Measurements from ENCODE around the gene ATP6V0D1.

DNA sequence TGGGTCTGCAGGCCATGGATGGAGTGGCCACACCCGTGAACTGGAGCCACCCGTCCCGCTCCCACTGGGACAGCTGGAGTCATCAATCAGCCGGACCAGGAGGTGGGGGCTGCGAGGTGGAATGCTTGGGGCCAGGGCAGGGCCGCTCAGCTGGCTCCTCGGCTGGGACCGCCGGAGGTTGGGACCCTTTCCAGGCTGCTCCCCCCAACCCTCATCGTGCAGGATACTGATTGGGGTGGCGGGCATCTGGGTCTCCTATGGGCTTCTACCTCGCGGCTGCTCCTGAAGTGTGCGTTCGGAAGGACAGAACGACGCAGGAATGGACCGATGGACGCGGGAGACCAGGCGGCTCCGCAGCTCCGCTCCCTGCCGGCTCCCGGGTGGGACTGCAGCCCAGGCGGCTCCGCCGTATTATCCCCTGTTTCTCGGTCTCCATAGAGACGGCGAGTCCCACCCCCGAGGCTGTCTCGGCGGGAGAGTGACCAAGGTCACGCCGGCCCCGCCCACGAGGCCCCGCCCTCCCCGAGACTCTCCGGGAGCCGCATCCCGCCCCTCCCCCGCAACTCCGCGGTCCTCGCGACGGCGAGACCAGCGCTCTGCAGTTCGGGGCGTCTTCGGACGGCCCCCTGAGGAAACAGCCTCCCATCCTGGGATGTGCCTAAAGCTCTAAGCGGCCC, 87.7 kb downstream of the ATP6V0D1 start, which contains the start of gene TPPP3:
- TF ChIP-seq, protein P1, sequence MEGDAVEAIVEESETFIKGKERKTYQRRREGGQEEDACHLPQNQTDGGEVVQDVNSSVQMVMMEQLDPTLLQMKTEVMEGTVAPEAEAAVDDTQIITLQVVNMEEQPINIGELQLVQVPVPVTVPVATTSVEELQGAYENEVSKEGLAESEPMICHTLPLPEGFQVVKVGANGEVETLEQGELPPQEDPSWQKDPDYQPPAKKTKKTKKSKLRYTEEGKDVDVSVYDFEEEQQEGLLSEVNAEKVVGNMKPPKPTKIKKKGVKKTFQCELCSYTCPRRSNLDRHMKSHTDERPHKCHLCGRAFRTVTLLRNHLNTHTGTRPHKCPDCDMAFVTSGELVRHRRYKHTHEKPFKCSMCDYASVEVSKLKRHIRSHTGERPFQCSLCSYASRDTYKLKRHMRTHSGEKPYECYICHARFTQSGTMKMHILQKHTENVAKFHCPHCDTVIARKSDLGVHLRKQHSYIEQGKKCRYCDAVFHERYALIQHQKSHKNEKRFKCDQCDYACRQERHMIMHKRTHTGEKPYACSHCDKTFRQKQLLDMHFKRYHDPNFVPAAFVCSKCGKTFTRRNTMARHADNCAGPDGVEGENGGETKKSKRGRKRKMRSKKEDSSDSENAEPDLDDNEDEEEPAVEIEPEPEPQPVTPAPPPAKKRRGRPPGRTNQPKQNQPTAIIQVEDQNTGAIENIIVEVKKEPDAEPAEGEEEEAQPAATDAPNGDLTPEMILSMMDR (IDR thresholded peaks at IDR 0.05), result peak; percentile 58 to 79 (median 62)
- TF ChIP-seq POLR2A (IDR thresholded peaks at IDR 0.05), result peak; percentile 33
